SK-N-SH (cell line): ENCODE data around the gene MRPL58. TPM values are rescaled to one million over a fixed set of nuclear protein-coding genes. Genes with fewer than 3 reads are reported as not detected.
A peak's percentile ranks its signal among the peaks of the same experiment; 100 is the strongest.

Source experiments
- CHD2 ChIP-seq: fragments of 150-350 bp; IDR thresholded peaks from 2 replicates; pipeline ENCODE4 v1.6.1; 2018; ENCODE audit warnings: low read length; ENCODE audit not compliant: partially characterized antibody
- CTCF ChIP-seq: fragments of 200-600 bp; sonication (generic); IDR thresholded peaks from 2 replicates; pipeline ENCODE4 v1.6.1; 2017; ENCODE audit warnings: antibody characterized with exemption, mild to moderate bottlenecking, moderate library complexity
- EP300 ChIP-seq, 2 experiments: IDR thresholded peaks; 2 replicates each; pipeline versions ENCODE4 v1.4.0 to v1.6.1; 2012; ENCODE audit warnings: borderline replicate concordance in 1 of 2, low read depth in 1 of 2, low read length in 1 of 2
- FOSL2 ChIP-seq: IDR thresholded peaks from 2 replicates; pipeline ENCODE4 v1.4.0; 2012; ENCODE audit warnings: low read depth, mild to moderate bottlenecking, moderate library complexity, borderline replicate concordance
- FOXJ3 ChIP-seq: sonication (generic); formaldehyde crosslinking; IDR thresholded peaks from 2 replicates; pipeline ENCODE4 v1.5.1; 2020; ENCODE audit warnings: mild to moderate bottlenecking, missing genetic modification reagents
- FOXM1 ChIP-seq: IDR thresholded peaks from 2 replicates; pipeline ENCODE4 v1.4.0; 2012; ENCODE audit warnings: low read depth, mild to moderate bottlenecking
- GABPA ChIP-seq: IDR thresholded peaks from 2 replicates; pipeline ENCODE4 v1.4.0; 2012; ENCODE audit warnings: low read depth, mild to moderate bottlenecking
- JUND ChIP-seq: IDR thresholded peaks from 2 replicates; pipeline ENCODE4 v1.4.0; 2012
- MAX ChIP-seq: IDR thresholded peaks from 2 replicates; pipeline ENCODE4 v1.4.0; 2012; ENCODE audit warnings: low read depth
- MXI1 ChIP-seq: IDR thresholded peaks from 2 replicates; pipeline ENCODE4 v1.6.1; 2012; ENCODE audit warnings: mild to moderate bottlenecking, low read depth, low read length, improper control_type of control experiment
- NFIC ChIP-seq: IDR thresholded peaks from 2 replicates; pipeline ENCODE4 v1.4.0; 2012; ENCODE audit warnings: borderline replicate concordance
- NRF1 ChIP-seq: IDR thresholded peaks from 2 replicates; pipeline ENCODE4 v1.6.1; 2012; ENCODE audit warnings: low read depth, mild to moderate bottlenecking, low read length
- PBX3 ChIP-seq: IDR thresholded peaks from 2 replicates; pipeline ENCODE4; 2012
- POLR2AphosphoS5 ChIP-seq: IDR thresholded peaks from 2 replicates; pipeline ENCODE4 v1.6.1; 2012; ENCODE audit warnings: low read depth, low read length
- RAD21 ChIP-seq: IDR thresholded peaks from 2 replicates; pipeline ENCODE4 v1.6.1; 2012; ENCODE audit warnings: mild to moderate bottlenecking, low read length
- RCOR1 ChIP-seq: fragments of 150-350 bp; IDR thresholded peaks from 2 replicates; pipeline ENCODE4 v1.6.1; 2017; ENCODE audit warnings: antibody characterized with exemption, low read length
- REST ChIP-seq: IDR thresholded peaks from 2 replicates; pipeline ENCODE4 v1.6.1; 2012; ENCODE audit warnings: mild to moderate bottlenecking, low read depth, low read length, moderate library complexity
- RFX5 ChIP-seq: IDR thresholded peaks from 2 replicates; pipeline ENCODE4 v1.6.1; 2012; ENCODE audit warnings: mild to moderate bottlenecking, improper control_type of control experiment, low read length
- RXRA ChIP-seq: IDR thresholded peaks from 2 replicates; pipeline ENCODE4 v1.4.0; 2012; ENCODE audit warnings: low read depth, mild to moderate bottlenecking, borderline replicate concordance
- SIN3A ChIP-seq: IDR thresholded peaks from 2 replicates; pipeline ENCODE4 v1.6.1; 2012; ENCODE audit warnings: low read depth, mild to moderate bottlenecking, low read length, moderate library complexity, borderline replicate concordance
- SMC3 ChIP-seq: IDR thresholded peaks from 2 replicates; pipeline ENCODE4 v1.6.1; 2012; ENCODE audit warnings: low read depth, low read length, improper control_type of control experiment
- USF1 ChIP-seq: IDR thresholded peaks from 2 replicates; pipeline ENCODE4 v1.4.0; 2012; ENCODE audit warnings: low read depth, borderline replicate concordance
- USF2 ChIP-seq: fragments of 150-350 bp; IDR thresholded peaks from 2 replicates; pipeline ENCODE4 v1.6.1; 2017; ENCODE audit warnings: antibody characterized with exemption, low read length, low read depth, borderline replicate concordance
- polyA plus RNA-seq, 3 experiments: library from polyadenylated mRNA; depleted of rRNA; stranded (reverse); fragments of >200 nt; gene quantifications; 2 replicates each; pipeline ENCODE4 v1.2.3, GENCODE V29; 2012

The MRPL58 gene
- polyA plus RNA-seq, 1 of the 3 experiments (the other 2 are of a cell fraction), result 87.3 TPM

- TF ChIP-seq USF2 (no peak; the same call in 1 of the 2 replicates), SIN3A (peak; percentile 82; the same call in 1 of the 2 replicates), MAX (peak; percentile 97), FOXJ3 (CRISPR knock-in tag) (peak; percentile 76), CHD2 (peak; percentile 85), NRF1 (peak; percentile 3; the same call in 1 of the 2 replicates), FOXM1 (no peak), RXRA (no peak), CTCF (no peak), RAD21 (no peak), REST (peak; percentile 64; the same call in 1 of the 2 replicates), RCOR1 (peak; percentile 80), RFX5 (no peak), NFIC (peak; percentile 22; the same call in 1 of the 2 replicates), SMC3 (no peak), JUND (no peak), MXI1 (peak; percentile 83), FOSL2 (peak; percentile 68), EP300 (IDR thresholded peaks at IDR 0.05; ENCODE audit: borderline replicate concordance in 1 of 2, low read depth in 1 of 2, low read length in 1 of 2) (peak in 1 of 2 experiments; percentile 46; a peak in 1 of 4 replicates), GABPA (0 out of 2 replicates have a peak, but pooled peaks have one; percentile 20), USF1 (peak; percentile 86), PBX3 (no peak), POLR2AphosphoS5 (no peak)
Observed at GRCh38 chr17:75033346-75034235, 21.1 kb downstream of the MRPL58 start (continued).
